PC-9 (cell line): ENCODE measurements around the gene GALNT14.

ENCODE experiments used
- CTCF ChIP-seq: fragments of 200-600 bp; sonication (generic); conservative IDR thresholded peaks from 2 replicates; pipeline ENCODE4 v1.6.1; 2017; ENCODE audit warnings: mixed run types, antibody characterized with exemption, mild to moderate bottlenecking, moderate library complexity
- EZH2 ChIP-seq: fragments of 200-600 bp; sonication (generic); IDR thresholded peaks from 2 replicates; pipeline ENCODE4 v1.8.0; 2017; ENCODE audit warnings: antibody characterized with exemption, low read depth

- TF ChIP-seq CTCF (no peak), EZH2 (no peak)
Measured at GRCh38 chr2:31127931-31128330, 10.3 kb downstream of the GALNT14 start.
